Measurements from ENCODE around the gene UQCRHL. TPM values are rescaled to one million over a fixed set of nuclear protein-coding genes. Genes with fewer than 3 reads are reported as not detected.

Gene UQCRHL
- total and polyA plus RNA-seq, 2 of the 8 experiments (the other 6 are each of a cell fraction or from before 2014, with no cell fraction given), result 3.7 to 3.9 TPM

- Histone ChIP-seq H3K4ac (replicated peaks; ENCODE audit: insufficient read length, low read depth, low read length) (no peak overlapping the region), H3K56ac (replicated peaks; ENCODE audit: insufficient read length, low read depth, low read length) (no peak overlapping the region), H3K4me2 (ENCODE audit: insufficient read depth in 1 of 2, low read depth in 2 of 2, low read length in 2 of 2) (no peak overlapping the region), H4K20me1 (replicated peaks in 1 of 2; ENCODE audit: control insufficient read depth in 1 of 2, insufficient read depth in 2 of 2, low read length in 2 of 2) (peaks cover 0 to 1% of the 10 kb centered on the region in 2 experiments), H4K8ac (ENCODE audit: extremely low read depth, insufficient read depth, low read length) (no peak overlapping the region), H3K14ac (ENCODE audit: insufficient read length) (no peak overlapping the region), H2AK5ac (ENCODE audit: low read depth, low read length) (no peak overlapping the region), H3K23ac (ENCODE audit: insufficient read length) (no peak overlapping the region), H2AFZ (ENCODE audit: low read length) (no peak overlapping the region), H2BK12ac (ENCODE audit: low read depth, low read length) (no peak overlapping the region), H3K23me2 (ENCODE audit: low read depth, low read length) (no peaks in the 10 kb centered on the region), H3K27ac (ENCODE audit: low read depth, low read length) (no peak overlapping the region), H3K9ac (replicated peaks in 1 of 4; ENCODE audit: extremely low read depth in 1 of 4, low read depth in 3 of 4, low read length in 3 of 4) (no peak overlapping the region), H3K9me3 (ENCODE audit: insufficient read depth in 2 of 2, low read depth in 1 of 2, low read length in 1 of 2) (no peaks in the 10 kb centered on the region), H3K36me3 (ENCODE audit: control insufficient read depth in 2 of 4, insufficient read depth in 4 of 4, low read length in 3 of 4) (no peaks in the 10 kb centered on the region), H2BK20ac (ENCODE audit: low read length) (no peak overlapping the region), H2BK120ac (replicated peaks; ENCODE audit: low read depth, low read length) (no peak overlapping the region), H2BK5ac (ENCODE audit: low read depth, low read length) (no peak overlapping the region), H3K27me3 (replicated peaks in 1 of 4; ENCODE audit: control insufficient read depth in 3 of 4, extremely low read depth in 1 of 4, insufficient read depth in 3 of 4, low read length in 3 of 4) (no peaks in the 10 kb centered on the region), H4K91ac (replicated peaks; ENCODE audit: insufficient read length, low read length) (no peak overlapping the region), H4K5ac (ENCODE audit: insufficient read length, low read depth, low read length) (no peak overlapping the region), H3K4me3 (ENCODE audit: extremely low read depth in 1 of 4, insufficient read depth in 2 of 4, low read depth in 3 of 4, low read length in 4 of 4) (no peak overlapping the region), H2BK15ac (ENCODE audit: low read length) (no peak overlapping the region), H3K18ac (ENCODE audit: extremely low read depth, low read length) (no peak overlapping the region), H3K4me1 (replicated peaks in 1 of 4; ENCODE audit: control insufficient read depth in 3 of 4, insufficient read depth in 4 of 4, low read length in 3 of 4) (peaks cover 0 to 18% (median 12%) of the 10 kb centered on the region in 4 experiments; a peak in 6 of 7 replicates), H3K79me1 (ENCODE audit: low read depth, low read length) (no peaks in the 10 kb centered on the region), H3K79me2 (ENCODE audit: control insufficient read depth in 1 of 2, insufficient read depth in 2 of 2, low read length in 2 of 2) (no peaks in the 10 kb centered on the region)
- CTCF ChIA-PET (ENCODE audit: partially characterized antibody), result interaction anchor here (1.0 to 1.8 kb wide), 2 partner anchors 17 to 197 kb away, joined by 4 to 7 read pairs; no protein-coding TSS in a partner anchor
- FAIRE-seq, result no peak
- no peak for DNase-seq (ENCODE audit: low read depth in 1 of 2, low spot score in 2 of 2)
- WGBS, 2 experiments (ENCODE audit: extremely low coverage in 1 of 2, insufficient coverage in 1 of 2, insufficient read length in 1 of 2, insufficient replicate concordance in 2 of 2, low coverage in 1 of 2, low lambda C conversion rate in 2 of 2, missing lambda C conversion rate in 1 of 2), result 87% methylated on average over 14 of the region's 14 CpGs; no CpG with 5 or more reads in 1 of the 2 experiments
- POLR2A ChIA-PET (ENCODE audit: partially characterized antibody), result no interaction called here
- TF ChIP-seq CTCF (IDR thresholded peaks at IDR 0.05; ENCODE audit: control extremely low read depth in 1 of 3, insufficient read depth in 1 of 3, low read depth in 1 of 3, low read length in 3 of 3), result no peak
- TF ChIP-seq EP300 (IDR thresholded peaks at IDR 0.05; ENCODE audit: borderline replicate concordance in 1 of 2, low read depth in 2 of 2, low read length in 2 of 2), result no peak
- no peak for TF ChIP-seq JUND (IDR thresholded peaks at IDR 0.05; ENCODE audit: low read length)
- TF ChIP-seq TAF7 (optimal IDR thresholded peaks at IDR 0.05; ENCODE audit: borderline replicate concordance, low read depth, low read length), result no peak
- TF ChIP-seq CHD2 (IDR thresholded peaks at IDR 0.05; ENCODE audit: low read length), result no peak
- TF ChIP-seq TAF1 (IDR thresholded peaks at IDR 0.05; ENCODE audit: low read depth, low read length), result no peak
- no peak for TF ChIP-seq NRF1 (IDR thresholded peaks at IDR 0.05; ENCODE audit: low read depth, low read length)
- no peak for TF ChIP-seq POLR2AphosphoS5 (IDR thresholded peaks at IDR 0.05; ENCODE audit: low read depth, low read length)
- TF ChIP-seq KDM1A (IDR thresholded peaks at IDR 0.05; ENCODE audit: borderline replicate concordance, low read length), result no peak
- TF ChIP-seq SAP30 (IDR thresholded peaks at IDR 0.05; ENCODE audit: insufficient read depth, insufficient replicate concordance, low read length), result no peak
These were observed 9.6 kb downstream of the UQCRHL start for GRCh38 chr1:15797614-15798390.

Data from H1 (cell line).